Transverse colon (tissue), 4 donors: ENCODE data around the gene LRWD1.

Experiments used
- CTCF ChIP-seq, 5 experiments: fragments of 200-600 bp in 3 of 5; fragments of 450-650 bp in 2 of 5; sonication (generic) in 3 of 5; IDR thresholded peaks; 1 replicate in 2 of 5; 2 replicates in 3 of 5; pipeline ENCODE4 v1.5.1; 2016 to 2017; ENCODE audit warnings: antibody characterized with exemption in 5 of 5, inconsistent platforms in 3 of 5, mild to moderate bottlenecking in 2 of 5, moderate library complexity in 1 of 5
- EP300 ChIP-seq: sonication (generic); formaldehyde crosslinking; IDR thresholded peaks from one replicate; pipeline ENCODE4 v1.6.1; 2017; ENCODE audit warnings: antibody characterized with exemption, low read depth
- POLR2A ChIP-seq: fragments of 450-650 bp; IDR thresholded peaks from one replicate; pipeline ENCODE4 v1.6.1; 2016; ENCODE audit warnings: antibody characterized with exemption, mild to moderate bottlenecking, moderate library complexity
- POLR2AphosphoS5 ChIP-seq, 3 donors: sonication (generic); formaldehyde crosslinking; IDR thresholded peaks; one replicate each; pipeline ENCODE4 v1.6.1; 2016; ENCODE audit warnings: antibody characterized with exemption in 3 of 3

- TF ChIP-seq POLR2AphosphoS5 (IDR thresholded peaks at IDR 0.05) (no peak), CTCF (IDR thresholded peaks at IDR 0.05) (no peak), EP300 (no peak), POLR2A (no peak)
Measured at GRCh38 chr7:102445674-102446071, 19.1 kb upstream of the LRWD1 start.
